ENCODE measurements around the gene PGF.
"Not testable (repeated sequence)": the region's sequence is repeated elsewhere in the genome, so short reads cannot be mapped to it uniquely, and the experiment has no call there.

PGF gene

DNA sequence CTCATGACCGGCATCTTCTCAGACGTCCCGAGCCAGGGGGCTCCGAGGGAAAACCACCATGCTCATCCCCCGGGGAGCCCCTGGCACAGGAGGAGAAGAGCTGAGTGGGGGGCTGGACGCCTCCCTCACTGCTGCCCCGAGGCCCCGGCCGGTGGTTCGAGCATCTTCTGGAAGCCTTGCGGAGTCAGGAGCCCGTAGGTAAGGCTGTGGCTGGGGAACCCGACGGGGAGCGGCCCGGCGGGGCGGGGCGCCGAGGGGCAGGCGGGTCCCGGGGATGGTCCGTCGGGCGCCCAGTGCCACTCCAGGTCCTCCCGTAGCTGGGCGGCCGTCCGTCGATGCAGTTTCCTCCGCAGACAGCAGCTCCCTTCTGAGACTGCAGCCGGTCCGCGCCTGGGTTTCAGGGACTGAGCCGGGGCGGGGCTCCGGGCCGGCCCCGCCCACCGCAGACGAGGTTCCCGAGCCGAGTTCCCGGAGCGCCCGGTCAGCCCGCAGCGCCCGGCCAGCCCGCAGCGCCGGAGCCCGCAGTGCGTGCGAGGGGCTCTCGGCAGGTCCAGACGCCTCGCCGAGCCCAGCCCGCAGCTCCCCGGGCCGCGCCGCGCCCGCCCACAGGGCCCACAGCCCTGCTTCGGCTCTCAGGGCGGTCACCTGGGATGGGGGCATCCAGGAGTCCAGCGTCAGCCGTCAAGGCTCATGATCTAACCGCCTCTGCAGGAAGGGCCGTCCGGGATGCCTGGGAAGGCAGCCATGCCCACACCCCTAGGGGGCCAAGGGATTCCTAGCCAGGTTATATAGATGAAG lies at the start of gene PGF:
PGF (minus strand) TSS at position 369 of the 798 bp plus-strand sequence; CDS start at position 14, 355 bp downstream.
- DNase-seq = peak; percentile 66

- DNase-seq = no peak
These were observed 48.0 kb upstream of the PGF start for GRCh38 chr14:75003250-75004027.

DNA sequence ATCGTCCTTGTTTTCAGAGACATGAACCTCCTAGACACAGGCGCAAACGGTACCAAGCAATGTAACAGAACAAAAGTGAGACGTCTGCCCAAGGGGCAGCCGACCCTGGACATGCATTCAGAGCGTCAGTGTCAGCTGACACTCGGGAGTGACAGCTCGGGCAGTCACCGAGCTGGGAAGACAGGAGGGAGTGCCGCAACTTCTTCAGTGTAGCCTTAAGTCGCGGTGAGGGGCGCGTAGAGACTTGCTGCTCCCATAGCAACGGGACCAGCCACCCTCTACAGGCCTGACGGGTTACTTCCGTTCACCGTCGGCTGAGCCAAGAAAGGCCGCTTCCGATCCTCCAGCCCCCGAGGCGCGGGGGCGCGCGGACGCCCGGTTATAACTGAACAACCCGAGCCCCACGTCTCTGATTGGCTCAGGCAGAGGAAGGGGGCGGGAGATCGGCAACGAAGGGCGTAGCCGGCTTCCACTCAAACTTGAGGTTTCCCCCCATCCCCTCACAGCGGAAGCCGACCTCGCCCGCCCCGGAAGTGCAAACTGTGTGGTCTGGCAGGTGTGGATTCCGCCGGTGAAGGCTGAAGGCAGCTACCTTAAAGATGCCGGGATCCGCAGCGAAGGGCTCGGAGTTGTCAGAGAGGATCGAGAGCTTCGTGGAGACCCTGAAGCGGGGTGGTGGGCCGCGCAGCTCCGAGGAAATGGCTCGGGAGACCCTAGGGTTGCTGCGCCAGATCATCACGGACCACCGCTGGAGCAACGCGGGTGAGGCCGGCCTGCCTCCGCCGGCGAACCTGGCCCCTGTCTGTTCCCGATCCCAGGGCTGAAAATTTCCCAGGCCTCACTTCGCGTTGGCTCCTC lies 47.2 kb upstream of the PGF start, which contains the start of gene EIF2B2:
EIF2B2 (plus strand) TSS at position 530 of the 858 bp plus-strand sequence; CDS start at position 600, 70 bp downstream.
- DNase-seq = peak; percentile 98

GRCh38 chr14:75001899-75002298 lies 46.5 kb upstream of the PGF start:
- no peak for DNase-seq

DNA sequence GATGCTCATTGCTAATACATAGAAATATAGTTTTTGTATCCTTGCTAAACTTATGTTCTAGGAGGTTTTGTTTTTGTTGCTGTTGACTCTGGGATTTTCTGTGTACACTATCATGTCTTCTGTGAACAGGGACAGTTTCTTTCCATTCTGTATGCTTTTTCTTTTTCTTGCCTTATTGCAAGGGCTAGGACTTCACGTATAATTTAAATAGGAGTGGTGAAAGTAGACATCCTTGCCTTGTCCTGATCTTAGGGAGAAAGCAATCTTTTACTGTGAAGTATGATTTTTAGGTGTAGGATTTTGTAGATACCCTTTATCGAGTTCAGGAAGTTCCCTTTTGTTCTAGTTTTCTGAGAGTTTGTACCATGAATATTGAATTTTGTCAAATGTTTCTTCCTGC lies 45.9 kb upstream of the PGF start:
- no peak for DNase-seq

DNA sequence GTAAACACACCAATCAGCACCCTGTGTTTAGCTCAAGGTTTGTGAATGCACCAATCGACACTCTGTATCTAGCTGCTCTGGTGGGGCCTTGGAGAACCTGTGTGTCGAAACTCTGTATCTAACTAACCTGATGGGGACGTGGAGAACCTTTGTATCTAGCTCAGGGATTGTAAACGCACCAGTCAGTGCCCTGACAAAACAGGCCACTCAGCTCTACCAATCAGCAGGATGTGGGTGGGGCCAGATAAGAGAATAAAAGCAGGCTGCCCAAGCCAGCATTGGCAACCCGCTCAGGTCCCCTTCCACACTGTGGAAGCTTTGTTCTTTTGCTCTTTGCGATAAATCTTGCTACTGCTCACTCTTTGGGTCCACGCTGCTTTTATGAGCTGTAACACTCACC lies 40.4 kb upstream of the PGF start:
- not testable (repeated sequence) for DNase-seq

DNA sequence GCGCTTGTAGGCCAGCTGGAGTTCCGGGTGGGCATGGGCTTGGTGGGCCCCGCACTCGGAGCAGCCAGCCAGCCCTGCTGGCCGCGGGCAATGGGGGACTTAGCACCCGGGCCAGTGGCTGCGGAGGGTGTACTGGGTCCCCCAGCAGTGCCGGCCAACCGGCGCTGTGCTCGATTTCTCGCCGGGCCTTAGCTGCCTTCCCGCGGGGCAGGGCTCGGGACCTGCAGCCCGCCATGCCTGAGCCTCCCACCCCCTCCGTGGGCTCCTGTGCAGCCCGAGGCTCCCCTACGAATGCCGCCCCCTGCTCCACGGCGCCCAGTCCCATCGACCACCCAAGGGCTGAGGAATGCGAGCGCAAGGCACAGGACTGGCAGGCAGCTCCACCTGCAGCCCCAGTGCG lies 38.8 kb upstream of the PGF start:
- not testable (repeated sequence) for DNase-seq

GRCh38 chr14:74988993-74989392 lies 33.6 kb upstream of the PGF start:
- no peak for DNase-seq

- DNase-seq = peak; percentile 23
These were observed 32.7 kb upstream of the PGF start for GRCh38 chr14:74988131-74988530.

DNA sequence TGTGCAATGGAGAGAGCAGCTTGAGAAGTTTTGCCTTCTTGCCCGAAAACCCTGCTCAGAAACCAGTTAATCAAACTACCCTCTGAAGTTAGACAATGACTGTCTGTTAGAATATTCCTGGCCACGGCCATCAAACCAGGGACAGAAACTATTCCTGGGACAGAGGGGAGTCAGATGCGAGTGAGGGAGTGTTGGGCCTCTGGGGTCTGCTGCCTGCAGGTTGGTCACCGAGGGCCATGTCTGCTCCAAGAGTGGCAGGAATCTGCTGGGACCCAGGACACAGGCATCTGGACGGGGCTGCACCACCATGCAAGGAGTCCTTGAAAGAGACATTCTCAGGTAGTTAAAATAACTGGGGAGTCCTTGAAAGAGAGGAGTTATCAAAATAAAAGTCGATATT lies 30.4 kb upstream of the PGF start:
- no peak for DNase-seq

DNA sequence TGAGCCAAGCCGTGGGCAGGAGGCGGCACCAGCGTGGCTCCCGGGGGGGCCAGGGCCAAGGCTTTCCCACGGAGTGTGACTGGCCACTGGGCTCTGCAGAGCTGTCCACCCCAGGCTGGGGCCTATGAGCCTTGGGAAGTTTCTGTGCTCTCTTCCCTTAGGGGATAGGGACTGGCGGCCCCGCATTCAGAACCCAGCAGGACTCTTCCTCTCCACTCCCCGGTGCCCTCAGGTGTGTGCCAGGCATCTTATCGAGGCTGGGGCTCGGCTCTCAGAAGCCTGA lies 29.6 kb upstream of the PGF start:
- peak; percentile 37 for DNase-seq

GRCh38 chr14:74984236-74985027 lies 29.0 kb upstream of the PGF start:
- DNase-seq = peak; percentile 39

DNA sequence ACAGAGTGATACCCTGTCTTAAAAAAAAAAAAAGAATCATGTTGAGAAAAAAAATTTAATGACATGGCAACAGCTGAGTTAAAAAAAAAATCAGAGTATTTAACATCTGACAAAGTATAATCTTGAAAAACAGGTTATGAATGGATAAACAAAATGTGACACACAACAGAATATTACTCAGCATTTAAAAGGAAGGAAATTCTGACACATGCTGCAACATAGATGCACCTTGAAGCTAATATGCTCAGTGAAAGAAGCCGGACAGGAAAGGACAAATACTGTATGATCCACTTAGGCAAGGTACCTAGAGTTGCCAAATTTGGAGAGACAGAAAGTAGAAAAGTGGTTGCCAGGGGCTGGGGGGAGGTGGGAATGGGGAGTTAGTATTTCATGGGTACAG lies 27.9 kb upstream of the PGF start:
- peak; percentile 18 for DNase-seq

DNA sequence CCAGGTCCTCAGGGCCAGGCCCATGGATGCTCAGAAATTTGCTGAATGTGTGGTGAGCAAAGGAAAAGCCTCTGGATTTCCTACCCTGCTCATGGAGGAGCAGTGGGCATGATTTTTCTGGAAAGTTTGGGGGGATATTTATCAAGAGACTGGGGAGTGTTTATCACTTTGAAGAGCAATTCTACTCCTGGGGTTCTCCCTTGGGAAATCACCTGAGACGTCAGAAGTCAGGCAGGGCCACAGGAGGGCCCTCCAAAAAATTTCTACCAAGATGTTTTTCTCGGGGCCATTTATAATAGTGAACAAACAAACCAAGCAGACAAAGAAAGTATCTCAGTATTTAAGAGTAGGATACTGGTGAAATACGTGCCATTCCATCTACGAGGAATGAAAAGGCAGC lies 27.3 kb upstream of the PGF start:
- DNase-seq = no peak

- peak; percentile 15 for DNase-seq
These were observed 26.4 kb upstream of the PGF start for GRCh38 chr14:74981833-74982232.

- DNase-seq = peak; percentile 38
These were observed 26.0 kb upstream of the PGF start for GRCh38 chr14:74981462-74981782.

DNA sequence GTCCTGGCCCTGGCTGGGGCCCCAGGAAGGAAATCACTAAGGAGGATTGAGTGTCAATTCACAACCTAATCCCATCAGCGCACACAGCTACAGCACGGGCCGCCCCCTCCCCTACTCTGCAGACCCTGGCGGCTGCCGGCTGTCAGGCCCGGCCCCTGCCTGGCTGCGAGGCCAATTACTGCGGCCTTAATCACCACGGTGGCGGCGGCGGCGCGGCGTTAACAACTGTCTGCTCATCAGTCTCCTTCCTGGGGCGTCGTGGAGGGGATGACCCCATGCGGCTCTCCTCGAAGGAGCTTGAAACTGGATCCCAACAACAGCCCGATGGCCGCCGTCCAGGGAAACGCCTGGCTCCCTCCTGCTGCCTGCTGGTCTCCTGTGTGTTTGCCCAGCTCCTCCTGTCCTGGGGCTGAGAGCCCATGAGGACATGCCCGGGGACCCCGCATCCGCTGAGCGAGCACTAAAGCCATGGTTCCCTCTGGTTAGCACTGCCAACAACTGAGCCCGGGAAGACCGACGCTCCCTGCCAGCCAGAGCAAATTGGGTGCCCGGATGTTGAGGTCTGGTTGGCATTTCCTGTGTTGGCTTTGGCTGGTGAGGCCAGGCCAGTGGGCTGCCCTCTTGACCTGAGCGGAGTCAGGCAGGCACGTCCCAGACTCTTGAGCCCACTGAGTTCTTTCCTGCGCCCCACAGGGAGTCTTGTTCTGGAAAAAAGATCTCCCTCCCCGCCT lies 25.5 kb upstream of the PGF start:
- peak; percentile 43 for DNase-seq

DNA sequence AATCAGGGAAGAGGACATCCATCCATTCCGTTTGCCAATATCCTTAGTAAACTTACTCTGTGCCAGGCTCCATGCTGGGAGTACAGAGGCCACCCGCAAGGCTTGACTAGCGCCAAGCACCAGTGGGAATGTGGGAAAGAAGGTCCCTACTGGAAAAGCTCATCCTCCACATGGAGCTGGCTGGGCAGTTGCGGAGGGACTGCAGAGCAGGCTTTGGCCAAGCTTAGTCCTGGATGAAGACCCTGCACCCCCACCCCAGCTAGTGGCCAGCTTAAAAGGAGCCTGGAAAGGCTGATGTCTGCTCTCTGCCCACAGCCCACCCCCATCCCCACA lies 25.0 kb upstream of the PGF start:
- DNase-seq = peak; percentile 33

DNA sequence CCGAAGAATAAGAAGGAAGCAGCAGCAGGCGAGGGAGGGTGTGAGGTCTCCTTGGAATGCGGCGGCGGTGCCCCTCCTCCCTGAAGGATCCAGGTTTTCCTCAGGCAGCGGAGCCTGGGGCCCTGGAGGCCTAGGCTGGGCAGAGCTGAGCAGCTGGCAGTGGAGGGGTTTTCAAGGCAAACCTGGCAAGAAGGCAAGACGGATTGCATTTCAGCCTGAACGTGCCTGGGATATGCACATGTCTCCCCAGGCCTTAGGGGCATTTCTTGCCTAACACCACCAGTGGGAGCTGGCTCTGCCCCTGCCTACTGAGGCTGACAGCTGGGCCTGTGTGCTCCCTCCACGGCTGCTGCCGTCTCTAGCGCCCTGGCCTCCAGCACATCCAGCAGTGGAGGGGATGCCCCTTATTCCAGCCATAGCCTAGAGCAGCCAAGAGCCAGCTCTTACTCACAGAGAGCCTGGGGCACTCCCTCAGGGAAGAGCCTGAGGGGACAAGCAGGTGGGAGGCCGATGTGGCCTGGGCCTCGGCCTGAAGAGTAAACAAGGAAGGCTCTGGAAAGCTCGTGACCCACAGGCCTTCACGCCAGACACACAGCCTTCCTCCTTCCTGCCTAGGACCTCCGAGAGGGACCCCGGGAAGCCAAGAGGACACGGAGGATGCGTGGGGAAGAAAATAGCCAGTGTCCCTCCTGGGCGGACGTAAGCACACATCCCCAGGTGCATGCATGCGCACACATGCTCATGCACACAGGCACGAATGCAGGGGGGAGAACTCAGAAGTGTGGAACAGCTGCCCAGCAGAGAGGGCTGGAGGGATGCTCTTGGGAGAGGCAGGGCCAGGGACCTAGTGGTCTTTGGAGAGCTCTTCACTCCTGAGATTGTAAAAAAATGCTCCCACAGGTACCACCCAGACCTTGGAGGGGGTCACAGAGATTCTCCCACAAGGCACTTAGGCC lies 24.3 kb upstream of the PGF start:
- DNase-seq = peak; percentile 46

DNA sequence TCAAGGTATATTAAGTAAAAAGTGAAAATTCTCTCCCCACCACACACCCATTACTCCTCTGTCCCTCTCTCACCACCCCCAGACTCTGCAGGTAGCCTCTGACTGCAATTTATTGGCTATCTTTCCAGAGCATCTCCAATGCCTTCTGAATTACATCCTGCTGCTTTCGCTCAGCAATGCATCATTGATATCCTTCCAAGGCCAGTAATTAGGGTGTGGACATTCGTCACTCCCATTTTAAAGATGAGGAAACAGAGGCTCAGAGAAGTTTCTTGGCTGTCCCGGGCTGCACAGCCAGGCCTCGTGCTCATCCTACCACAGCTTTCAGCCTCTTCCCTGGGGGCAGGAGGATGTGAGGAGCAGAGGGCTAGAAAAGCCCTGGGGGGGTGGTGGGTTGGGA lies 23.6 kb upstream of the PGF start:
- peak; percentile 28 for DNase-seq

DNA sequence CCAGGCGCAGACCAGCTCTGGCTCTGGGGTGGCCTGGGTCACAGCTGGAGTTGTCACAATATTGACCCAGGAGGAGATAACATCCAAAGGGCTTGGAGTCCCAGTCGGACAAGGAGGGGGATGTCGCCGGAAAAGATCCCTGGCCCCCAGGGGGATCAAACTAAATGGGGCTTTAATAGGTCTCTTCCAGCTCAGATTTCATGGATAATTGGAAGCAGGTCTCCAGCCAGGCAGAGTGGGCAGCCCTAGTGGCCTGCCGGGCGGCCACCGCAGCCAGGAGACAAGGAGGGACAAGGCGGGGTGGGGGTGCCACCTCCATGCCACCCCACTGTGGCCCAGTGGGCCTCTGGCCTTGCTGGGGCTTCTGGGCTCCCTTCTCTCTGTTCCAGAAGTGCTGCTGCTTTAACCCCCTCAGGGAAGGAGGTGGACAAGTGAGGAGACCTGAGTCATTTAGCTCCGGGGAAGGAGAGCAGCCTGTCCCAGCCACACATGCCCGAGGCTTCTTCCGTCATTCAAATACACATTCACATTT lies 23.1 kb upstream of the PGF start:
- DNase-seq = peak; percentile 15

All from activated CD8-positive, alpha-beta memory T cell treated with anti-CD3 and anti-CD28 coated beads, Interleukin-2, amount 50 U/mL, for 48 hours (primary cell).